ENCODE data around the gene CD274. TPM values are rescaled to one million over a fixed set of nuclear protein-coding genes. Genes with fewer than 3 reads are reported as not detected.

The CD274 gene
- total and polyA plus RNA-seq, 2 experiments from 2014 or later = not detected

- TF ChIP-seq ZNF462 (CRISPR knock-in tag; IDR thresholded peaks at IDR 0.05) (no peak), REST (IDR thresholded peaks at IDR 0.05; ENCODE audit: unreplicated experiment) (no peak), EZH2 (IDR thresholded peaks at IDR 0.05; ENCODE audit: low read depth, unreplicated experiment) (no peak), EZH2phosphoT487 (IDR thresholded peaks at IDR 0.05; ENCODE audit: unreplicated experiment) (no peak)
These were observed 30.6 kb downstream of the CD274 start (continued) for GRCh38 chr9:5480919-5481318.
